Gastroesophageal sphincter (tissue), 4 donors: Measurements from ENCODE around the gene PPP1R26. TPM values are rescaled to one million over a fixed set of nuclear protein-coding genes. Genes with fewer than 3 reads are reported as not detected.

Source experiments
- ATAC-seq: fragments of 150-250 bp; one replicate; pipeline ENCODE4 v1.9.1; 2016; ENCODE audit warnings: mild to moderate bottlenecking, moderate library complexity
- H3K27ac ChIP-seq, 4 donors: fragments of 200-600 bp; sonication (generic) in 3 of 4; 1 replicate in 3 of 4; 2 replicates in 1 of 4; pipeline ENCODE4 v1.5.1; 2016 to 2019
- H3K27me3 ChIP-seq: fragments of 200-600 bp; sonication (generic); one replicate; pipeline ENCODE4 v1.5.1; 2019
- H3K36me3 ChIP-seq, 2 donors: fragments of 200-600 bp; sonication (generic); one replicate each; pipeline ENCODE4 v1.5.1; 2019; ENCODE audit warnings: control low read depth in 1 of 2
- H3K4me1 ChIP-seq, 3 donors: fragments of 200-600 bp; sonication (generic); 1 replicate in 2 of 3; 2 replicates in 1 of 3; pipeline ENCODE4 v1.5.1; 2016 to 2019; ENCODE audit warnings: control low read depth in 2 of 3
- H3K4me3 ChIP-seq, 2 donors: fragments of 200-600 bp; sonication (generic); one replicate each; pipeline ENCODE4 v1.5.1; 2019; ENCODE audit warnings: mild to moderate bottlenecking in 1 of 2, moderate library complexity in 1 of 2
- H3K9me3 ChIP-seq, 3 donors: fragments of 200-600 bp; sonication (generic); one replicate each; pipeline ENCODE4 v1.5.1; 2017 to 2019; ENCODE audit warnings: control low read depth in 2 of 3
- CTCF ChIP-seq, 4 experiments: fragments of 200-600 bp in 2 of 4; fragments of 450-650 bp in 2 of 4; sonication (generic) in 1 of 4; IDR thresholded peaks; one replicate each; pipeline ENCODE4 v1.5.1; 2017 to 2019; ENCODE audit warnings: antibody characterized with exemption in 4 of 4, mild to moderate bottlenecking in 2 of 4, moderate library complexity in 2 of 4
- EP300 ChIP-seq: sonication (generic); formaldehyde crosslinking; IDR thresholded peaks from one replicate; pipeline ENCODE4 v1.6.1; 2017; ENCODE audit warnings: antibody characterized with exemption, mild to moderate bottlenecking
- POLR2A ChIP-seq, 2 donors: fragments of 450-650 bp; IDR thresholded peaks; one replicate each; pipeline ENCODE4 v1.6.1; 2017; ENCODE audit warnings: antibody characterized with exemption in 2 of 2, mild to moderate bottlenecking in 2 of 2, moderate library complexity in 1 of 2
- POLR2AphosphoS5 ChIP-seq: sonication (generic); formaldehyde crosslinking; IDR thresholded peaks from one replicate; pipeline ENCODE4 v1.6.1; 2017; ENCODE audit warnings: antibody characterized with exemption
- WGBS, 2 donors: methylation state at CpG; one replicate each; pipeline ENCODE4 v1.1.5; 2018; ENCODE audit warnings: low coverage in 1 of 2; 5-methylcytosine and 5-hydroxymethylcytosine counted together
- total RNA-seq, 4 donors: library from RNA; depleted of rRNA; stranded (reverse); fragments of >200 nt; gene quantifications; one replicate each; pipeline ENCODE4 v1.1.0, GENCODE V29; 2016

The PPP1R26 gene
- total RNA-seq, 4 donors from 2014 or later, result 10.9 to 25.0 (median 14.4) TPM

DNA sequence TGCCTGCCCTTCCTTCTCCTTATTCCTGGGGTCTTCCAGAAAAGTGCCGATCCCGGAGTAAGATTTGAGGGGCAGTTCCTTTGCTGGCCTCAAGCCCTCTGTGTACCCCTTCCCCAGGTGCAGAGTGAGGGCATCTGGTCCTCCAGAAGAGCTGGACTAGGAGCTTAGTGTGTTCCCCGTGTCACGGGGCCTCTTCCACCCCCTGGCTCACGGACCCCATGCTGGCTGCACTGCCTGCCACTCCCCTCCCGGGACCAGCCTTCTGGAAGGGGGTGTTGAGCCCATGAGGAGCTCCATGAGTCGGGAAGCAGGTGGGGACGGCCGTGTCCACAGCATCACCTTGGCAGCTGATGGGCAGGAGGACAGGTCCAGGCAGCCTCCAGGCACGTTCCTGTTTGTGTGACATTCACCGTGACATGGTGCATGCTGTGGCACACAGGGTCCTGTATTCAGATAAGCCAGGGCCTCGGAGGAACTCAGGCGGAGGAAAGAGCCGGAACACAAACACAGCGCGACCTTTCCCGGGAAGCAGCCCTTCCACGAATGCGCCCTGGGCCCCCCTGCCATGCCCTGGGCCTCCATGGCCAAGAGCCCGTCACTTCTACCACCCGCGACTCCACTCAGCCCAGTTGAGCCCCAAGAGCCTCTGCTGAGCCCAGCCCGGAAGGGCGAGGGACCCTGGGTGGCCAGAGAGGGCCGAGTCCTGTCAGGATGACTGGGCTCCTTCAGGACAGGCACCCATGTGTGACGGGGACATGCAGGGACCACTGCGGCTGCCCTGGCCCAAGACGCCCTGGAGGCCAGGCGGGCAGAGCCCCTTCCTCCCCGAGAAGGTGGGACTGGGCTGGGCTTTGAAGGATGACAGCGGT, 35.7 kb downstream of the PPP1R26 start:
- ATAC-seq, result no peak
- no peaks in the 10 kb centered on the region for H3K36me3 ChIP-seq
- no peak for TF ChIP-seq POLR2AphosphoS5
- TF ChIP-seq POLR2A (IDR thresholded peaks at IDR 0.05), result no peak
- no peak for TF ChIP-seq CTCF (IDR thresholded peaks at IDR 0.05)
- no peak for TF ChIP-seq EP300
- 83% methylated on average over 2 of the region's 31 CpGs; no CpG with 5 or more reads in 1 of the 2 donors for WGBS, 2 donors
- H3K27me3 ChIP-seq, result peaks cover 33% of the 10 kb centered on the region
- no peaks in the 10 kb centered on the region for H3K4me1 ChIP-seq
- no peak overlapping the region for H3K27ac ChIP-seq
- H3K4me3 ChIP-seq, result no peak overlapping the region
- no peaks in the 10 kb centered on the region for H3K9me3 ChIP-seq

DNA sequence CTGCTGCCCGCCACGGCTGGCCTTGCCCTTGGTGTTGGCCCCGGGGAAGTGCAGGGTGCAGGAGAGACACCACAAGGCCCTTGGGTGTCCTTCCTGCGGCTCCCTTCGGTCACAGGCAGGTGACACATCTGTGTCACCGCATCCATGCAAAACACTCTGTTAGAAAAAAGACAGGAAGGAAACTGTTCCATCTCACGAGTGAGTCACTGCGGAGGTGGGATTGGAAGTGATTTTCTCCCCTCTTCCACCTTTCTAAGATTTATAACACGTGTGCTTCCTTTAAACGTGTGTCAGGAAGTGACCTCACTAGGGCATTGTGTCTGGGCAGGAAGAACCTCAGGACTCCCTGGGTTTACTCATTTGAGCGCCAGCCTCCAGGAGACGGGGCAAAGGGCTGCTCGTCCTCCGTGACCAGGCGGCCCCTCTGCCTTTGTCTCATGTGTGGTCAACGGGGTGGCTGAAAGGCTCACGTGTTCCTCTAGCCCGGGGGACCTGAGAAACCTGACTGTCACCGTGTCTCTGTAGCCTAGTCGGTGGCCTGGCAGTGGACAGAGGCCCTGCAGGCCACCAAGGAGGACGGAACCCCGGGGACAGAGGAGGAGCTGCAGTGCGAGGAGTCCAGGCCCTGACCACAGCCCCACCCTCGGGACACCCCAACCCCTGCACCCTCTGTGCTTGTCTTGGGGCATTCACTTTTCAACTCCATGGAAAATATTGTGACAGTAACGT, 36.7 kb downstream of the PPP1R26 start:
- Histone ChIP-seq H3K4me3 (no peak overlapping the region), H3K9me3 (no peaks in the 10 kb centered on the region), H3K27me3 (peaks cover 39% of the 10 kb centered on the region), H3K27ac (no peak overlapping the region), H3K4me1 (no peaks in the 10 kb centered on the region), H3K36me3 (no peaks in the 10 kb centered on the region)
- ATAC-seq, result no peak
- TF ChIP-seq POLR2A (IDR thresholded peaks at IDR 0.05), result no peak
- no peak for TF ChIP-seq POLR2AphosphoS5
- WGBS, 2 donors, result 55 to 88% methylated on average over 3 to 6 of the region's 25 CpGs

GRCh38 chr9:135517407-135517822, 37.8 kb downstream of the PPP1R26 start:
- 92 to 100% methylated on average over 1 to 24 of the region's 24 CpGs for WGBS, 2 donors
- Histone ChIP-seq H3K4me3 (no peak overlapping the region), H3K4me1 (no peaks in the 10 kb centered on the region), H3K27me3 (peaks cover 50% of the 10 kb centered on the region), H3K9me3 (no peaks in the 10 kb centered on the region), H3K36me3 (no peaks in the 10 kb centered on the region), H3K27ac (no peak overlapping the region)
- ATAC-seq, result no peak
- TF ChIP-seq CTCF (IDR thresholded peaks at IDR 0.05) (no peak), POLR2A (IDR thresholded peaks at IDR 0.05) (no peak), EP300 (no peak), POLR2AphosphoS5 (no peak)

DNA sequence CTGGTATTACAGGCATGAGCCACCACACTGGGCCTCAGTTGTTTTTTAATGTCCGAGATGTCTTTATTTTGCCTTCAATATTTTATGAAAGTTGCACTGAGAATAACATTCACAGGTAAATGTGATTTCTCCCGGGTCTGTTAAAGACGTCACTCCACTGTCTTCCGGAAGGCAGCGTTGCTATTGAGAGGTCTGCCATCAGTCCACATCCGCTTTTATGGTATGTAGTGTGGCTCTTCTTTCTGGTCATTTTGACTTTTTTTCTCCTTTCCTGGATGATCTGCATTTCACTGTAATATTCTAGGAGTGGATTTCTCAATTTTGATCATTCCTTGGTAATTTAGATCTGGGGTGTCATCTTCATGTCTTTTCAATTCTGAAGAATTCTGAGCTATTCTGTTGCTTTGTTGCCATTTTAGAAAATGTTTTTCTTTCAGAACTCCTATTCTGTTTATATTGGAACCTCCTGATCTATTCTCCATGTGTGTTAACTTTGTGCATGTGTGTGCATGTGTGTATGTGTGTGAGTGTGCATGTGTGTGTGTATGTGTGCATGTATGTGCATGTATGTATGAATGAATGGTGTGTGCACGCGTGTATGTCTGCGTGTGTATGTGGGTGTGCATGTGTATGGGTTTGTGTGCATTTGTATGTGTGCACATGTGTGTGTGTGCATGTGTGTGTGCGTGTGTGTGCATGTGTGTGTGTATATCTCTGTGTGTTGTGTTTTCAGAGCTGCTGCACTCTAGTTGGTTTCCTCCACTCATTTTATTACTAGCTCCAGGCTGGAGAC, 39.8 kb downstream of the PPP1R26 start:
- 93 to 95% methylated on average over 10 of the region's 10 CpGs for WGBS, 2 donors
- Histone ChIP-seq H3K9me3 (no peaks in the 10 kb centered on the region), H3K4me1 (no peaks in the 10 kb centered on the region), H3K4me3 (no peak overlapping the region), H3K27me3 (peaks cover 70% of the 10 kb centered on the region), H3K27ac (no peak overlapping the region), H3K36me3 (no peaks in the 10 kb centered on the region)
- no peak for ATAC-seq
- no peak for TF ChIP-seq POLR2A (IDR thresholded peaks at IDR 0.05)
- TF ChIP-seq EP300, result no peak
- no peak for TF ChIP-seq POLR2AphosphoS5
- no peak for TF ChIP-seq CTCF (IDR thresholded peaks at IDR 0.05)
